Astrocyte of the spinal cord (primary cell): Measurements from ENCODE around the gene VAPB.
"Not testable (repeated sequence)": the region's sequence is repeated elsewhere in the genome, so short reads cannot be mapped to it uniquely, and the experiment has no call there.

ENCODE experiments used
- DNase-seq: peaks from one replicate; pipeline ENCODE4 v3.0.0; 2011; ENCODE audit warnings: low read depth, low spot score
- H3K4me3 ChIP-seq: 2 replicates; pipeline ENCODE4 v1.5.1; 2011; ENCODE audit warnings: low read depth, mild to moderate bottlenecking, low read length, moderate library complexity
- in situ Hi-C: cut with HindIII; loops from 2 replicates; pipeline ENCODE4 v1.10.0; 2017; ENCODE audit warnings: low sequenced_read_pairs
- TF ChIP-seq, protein P1 (sequence below): IDR thresholded peaks from 2 replicates; pipeline ENCODE4 v1.5.1; 2012; ENCODE audit warnings: low read depth, mild to moderate bottlenecking, low read length, inconsistent platforms

Gene VAPB

DNA sequence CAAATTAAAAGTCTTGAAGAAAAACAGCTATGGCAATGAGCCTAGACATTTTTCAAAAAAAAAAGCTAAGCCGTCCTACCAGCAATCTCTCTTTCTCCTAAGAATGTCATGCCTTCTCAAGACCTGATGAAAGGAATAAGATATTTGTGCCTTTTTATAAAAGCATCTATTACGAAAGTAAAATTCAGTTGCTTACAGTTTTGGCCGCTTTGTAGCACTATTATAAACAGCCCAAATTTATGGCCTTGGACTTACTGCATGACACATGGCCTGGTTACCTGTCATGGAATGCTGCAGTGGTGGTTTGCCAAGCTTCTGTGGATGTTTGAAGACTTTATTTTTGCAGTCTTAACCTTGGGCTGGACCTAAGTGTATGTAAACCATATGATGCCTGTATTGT, 22.2 kb upstream of the VAPB start:
- TF ChIP-seq, protein P1, sequence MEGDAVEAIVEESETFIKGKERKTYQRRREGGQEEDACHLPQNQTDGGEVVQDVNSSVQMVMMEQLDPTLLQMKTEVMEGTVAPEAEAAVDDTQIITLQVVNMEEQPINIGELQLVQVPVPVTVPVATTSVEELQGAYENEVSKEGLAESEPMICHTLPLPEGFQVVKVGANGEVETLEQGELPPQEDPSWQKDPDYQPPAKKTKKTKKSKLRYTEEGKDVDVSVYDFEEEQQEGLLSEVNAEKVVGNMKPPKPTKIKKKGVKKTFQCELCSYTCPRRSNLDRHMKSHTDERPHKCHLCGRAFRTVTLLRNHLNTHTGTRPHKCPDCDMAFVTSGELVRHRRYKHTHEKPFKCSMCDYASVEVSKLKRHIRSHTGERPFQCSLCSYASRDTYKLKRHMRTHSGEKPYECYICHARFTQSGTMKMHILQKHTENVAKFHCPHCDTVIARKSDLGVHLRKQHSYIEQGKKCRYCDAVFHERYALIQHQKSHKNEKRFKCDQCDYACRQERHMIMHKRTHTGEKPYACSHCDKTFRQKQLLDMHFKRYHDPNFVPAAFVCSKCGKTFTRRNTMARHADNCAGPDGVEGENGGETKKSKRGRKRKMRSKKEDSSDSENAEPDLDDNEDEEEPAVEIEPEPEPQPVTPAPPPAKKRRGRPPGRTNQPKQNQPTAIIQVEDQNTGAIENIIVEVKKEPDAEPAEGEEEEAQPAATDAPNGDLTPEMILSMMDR, result no peak
- in situ Hi-C loops, result no loop called here
- H3K4me3 ChIP-seq, result no peak overlapping the region
- DNase-seq, result no peak

DNA sequence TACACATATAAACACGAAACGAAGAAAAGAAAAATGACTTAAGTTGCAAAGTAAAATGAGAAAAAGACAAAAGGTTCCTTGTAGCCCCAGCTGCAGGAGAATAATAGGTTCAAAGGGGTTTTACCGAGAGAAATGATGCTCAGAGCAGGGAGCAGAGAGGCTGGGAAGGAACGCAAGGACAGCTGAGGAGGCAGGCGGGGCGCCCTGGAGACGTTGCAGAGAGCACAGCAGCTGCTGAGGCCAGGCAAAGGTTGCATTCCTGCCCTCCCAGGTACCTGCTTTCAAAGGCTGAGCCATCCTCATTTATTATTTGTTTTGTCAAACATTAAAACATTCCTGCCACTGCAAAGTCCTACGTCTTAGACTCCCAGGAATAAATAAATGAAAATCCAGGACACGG, 16.2 kb upstream of the VAPB start:
- TF ChIP-seq, protein P1, result no peak
- in situ Hi-C loops, result no loop called here
- no peak overlapping the region for H3K4me3 ChIP-seq
- no peak for DNase-seq

DNA sequence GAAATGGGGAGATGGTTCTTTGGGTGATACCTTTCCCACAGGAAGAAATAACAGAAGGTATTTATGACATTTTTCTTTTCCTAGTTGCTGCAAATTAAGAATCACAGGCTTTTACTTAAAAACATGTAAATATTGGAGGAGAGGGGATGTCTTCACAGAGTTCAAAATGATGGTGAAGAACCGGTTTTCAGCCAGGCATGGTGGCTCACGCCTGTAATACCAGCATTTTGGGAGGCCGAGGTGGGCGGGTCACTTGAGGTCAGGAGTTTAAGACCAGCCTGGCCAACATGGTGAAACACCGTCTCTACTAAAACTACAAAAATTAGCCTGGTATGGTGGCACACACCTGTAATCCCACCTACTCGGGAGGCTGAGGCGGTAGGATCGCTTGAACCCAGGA, 15.7 kb upstream of the VAPB start:
- in situ Hi-C loops, DNase-seq: not testable (repeated sequence)

GRCh38 chr20:58374027-58374850, 14.8 kb upstream of the VAPB start:
- in situ Hi-C loops, result no loop called here
- TF ChIP-seq, protein P1, result no peak
- no peak overlapping the region for H3K4me3 ChIP-seq
- no peak for DNase-seq

More for the DNA sequence above, 15.7 kb upstream of the VAPB start:
- H3K4me3 ChIP-seq, result not testable (repeated sequence)

DNA sequence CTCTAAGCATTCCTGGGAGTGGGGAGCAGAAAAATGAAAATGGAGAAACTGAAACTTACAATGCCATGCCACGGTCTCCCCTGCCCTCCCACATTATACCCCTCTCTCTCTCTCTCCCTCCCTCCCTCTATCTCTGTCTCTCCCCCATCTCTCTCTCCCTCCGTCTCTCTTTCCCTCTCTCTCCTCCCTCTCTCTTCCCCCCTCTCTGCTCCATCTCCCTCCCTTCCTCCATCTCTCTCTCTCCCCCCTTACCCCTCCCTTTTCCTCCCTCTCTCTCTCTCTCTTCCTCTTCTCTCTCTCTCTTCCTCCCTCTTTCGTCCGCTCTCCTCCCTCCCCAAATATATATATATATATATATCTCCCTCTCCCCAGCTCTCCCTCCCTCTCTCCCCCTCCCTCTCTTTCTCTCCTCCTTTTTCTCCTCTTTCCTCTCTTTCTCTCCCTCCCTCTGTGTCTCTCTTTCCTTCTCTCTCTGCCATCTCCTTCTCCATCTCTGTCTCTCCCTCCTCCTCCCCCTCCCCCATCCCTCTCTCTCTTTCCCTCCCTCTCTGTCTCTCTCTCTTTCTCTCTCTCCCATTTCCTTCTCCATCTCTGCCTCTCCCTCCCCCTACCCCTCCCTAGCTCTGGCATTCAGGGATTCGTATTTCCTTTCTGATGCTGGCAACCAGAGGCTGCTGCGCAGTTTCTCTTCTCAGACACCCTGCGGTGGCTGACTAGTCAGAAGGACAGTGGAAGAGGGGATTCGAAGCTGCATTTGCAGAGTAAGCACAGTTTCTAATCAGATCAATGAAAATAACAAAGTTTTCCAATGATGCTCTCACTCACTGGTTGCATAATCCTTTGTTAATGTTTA, 13.9 kb upstream of the VAPB start:
- no peak overlapping the region for H3K4me3 ChIP-seq
- peak; percentile 79 for DNase-seq
- in situ Hi-C loops, result no loop called here
- TF ChIP-seq, protein P1, result no peak

DNA sequence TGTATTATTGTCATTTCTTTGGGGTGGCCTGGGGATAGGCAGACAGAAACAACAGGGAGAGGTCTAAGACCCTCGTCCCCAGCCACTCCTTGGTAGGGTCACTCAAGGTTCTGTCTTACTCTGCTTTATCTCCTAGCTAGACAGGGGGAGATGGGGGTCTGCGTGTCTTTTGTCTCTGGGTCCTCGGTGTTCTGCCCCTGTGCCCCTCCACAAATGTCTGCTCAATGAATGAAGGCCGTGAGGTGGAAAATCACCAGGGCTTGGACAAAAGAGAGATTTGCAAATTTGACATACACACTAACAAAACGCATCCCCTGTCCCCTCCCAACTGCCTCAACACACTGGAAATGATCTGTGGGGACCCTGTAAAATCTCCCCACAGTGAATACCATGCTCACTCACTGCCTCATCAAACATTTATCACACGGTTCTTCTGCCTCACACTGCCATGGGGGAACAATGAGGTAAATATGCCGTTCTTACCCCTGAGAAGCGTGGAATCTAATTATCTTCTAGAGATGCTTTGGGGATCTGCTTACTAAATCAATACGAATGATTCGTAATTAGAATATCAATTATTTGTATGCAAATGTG, 13.2 kb upstream of the VAPB start:
- TF ChIP-seq, protein P1, result no peak
- no peak for DNase-seq
- in situ Hi-C loops, result no loop called here
- no peak overlapping the region for H3K4me3 ChIP-seq
